Ureter (tissue), 1 donor: ENCODE measurements around the gene PIK3R6. TPM values are rescaled to one million over a fixed set of nuclear protein-coding genes. Genes with fewer than 3 reads are reported as not detected.

Source experiments
- total RNA-seq: library from RNA; stranded (reverse); gene quantifications from one replicate; pipeline ENCODE4 v1.2.4, GENCODE V29; 2023
- donor health status: DM: yes; HTN: yes; CAD: no.

Gene PIK3R6
- total RNA-seq, 1 donor from 2014 or later, result 1.7 TPM

Other genes with a start within 250 kb of the PIK3R6 start
- gene MYH10, start 236.9 kb downstream of the PIK3R6 start, total RNA-seq, result 30.8 TPM
- gene CCDC42, start 122.8 kb downstream of the PIK3R6 start, total RNA-seq, result not detected
- gene SPDYE4, start 109.1 kb downstream of the PIK3R6 start, total RNA-seq, result not detected
- gene MFSD6L, start 68.3 kb downstream of the PIK3R6 start, total RNA-seq, result 4.1 TPM
- 8.4 TPM for gene PIK3R5, start 98.0 kb upstream of the PIK3R6 start, total RNA-seq
- gene NTN1, start 153.8 kb upstream of the PIK3R6 start, total RNA-seq, result 14.4 TPM